Activated naive CD4-positive, alpha-beta T cell (primary cell): ENCODE data around the gene CCL4.
"Not testable (repeated sequence)": the region's sequence is repeated elsewhere in the genome, so short reads cannot be mapped to it uniquely, and the experiment has no call there.

Source experiments
- DNase-seq, 4 experiments: peaks; one replicate each; lab custom pipeline; 2025; lab: John Stamatoyannopoulos, UW

The CCL4 gene

DNA sequence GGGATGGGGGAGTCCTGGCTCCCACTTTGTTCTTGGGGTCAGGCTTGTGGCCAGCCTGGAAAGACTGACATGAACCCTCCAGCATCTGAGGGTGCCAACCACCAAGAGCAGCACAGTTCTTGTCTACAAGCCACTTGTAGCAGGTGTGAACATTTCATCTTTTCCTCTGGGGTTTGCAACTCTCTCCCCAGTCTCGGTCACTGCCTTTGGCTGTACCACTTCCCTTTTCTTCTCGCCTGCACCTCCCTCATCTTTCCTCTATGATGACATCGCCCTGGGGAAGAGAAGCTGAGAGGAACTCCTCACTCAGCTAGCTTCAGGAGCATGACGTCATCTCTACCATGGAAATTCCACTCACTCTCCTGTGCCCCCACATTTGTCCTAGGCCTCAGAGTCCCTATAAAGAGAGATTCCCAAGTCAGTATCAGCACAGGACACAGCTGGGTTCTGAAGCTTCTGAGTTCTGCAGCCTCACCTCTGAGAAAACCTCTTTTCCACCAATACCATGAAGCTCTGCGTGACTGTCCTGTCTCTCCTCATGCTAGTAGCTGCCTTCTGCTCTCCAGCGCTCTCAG is at the start of gene CCL4:
TSS of gene CCL4 (plus strand) at position 427 of the 575 bp plus-strand sequence. CDS start at position 506, 79 bp downstream.
- DNase-seq, result not testable (repeated sequence)

DNA sequence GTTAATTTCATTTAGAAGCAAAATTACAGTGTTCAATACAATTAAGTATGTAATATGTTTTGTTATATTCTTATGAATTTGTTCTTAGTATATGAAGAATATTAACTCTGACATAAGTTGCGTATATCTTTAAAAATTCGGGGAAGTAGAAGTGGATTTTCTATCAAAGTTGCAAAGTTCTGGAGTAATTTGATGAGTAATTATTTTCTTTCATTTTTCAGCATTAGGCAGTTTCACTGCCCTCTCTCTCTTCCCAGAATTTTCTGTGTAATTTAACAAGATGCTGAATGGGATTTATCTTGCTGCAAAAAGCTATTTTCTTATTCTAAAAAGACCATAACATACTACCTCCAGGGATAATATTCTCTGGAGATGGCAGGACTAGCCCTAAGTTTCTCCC is 48.5 kb upstream of the CCL4 start:
- DNase-seq, result no peak

DNA sequence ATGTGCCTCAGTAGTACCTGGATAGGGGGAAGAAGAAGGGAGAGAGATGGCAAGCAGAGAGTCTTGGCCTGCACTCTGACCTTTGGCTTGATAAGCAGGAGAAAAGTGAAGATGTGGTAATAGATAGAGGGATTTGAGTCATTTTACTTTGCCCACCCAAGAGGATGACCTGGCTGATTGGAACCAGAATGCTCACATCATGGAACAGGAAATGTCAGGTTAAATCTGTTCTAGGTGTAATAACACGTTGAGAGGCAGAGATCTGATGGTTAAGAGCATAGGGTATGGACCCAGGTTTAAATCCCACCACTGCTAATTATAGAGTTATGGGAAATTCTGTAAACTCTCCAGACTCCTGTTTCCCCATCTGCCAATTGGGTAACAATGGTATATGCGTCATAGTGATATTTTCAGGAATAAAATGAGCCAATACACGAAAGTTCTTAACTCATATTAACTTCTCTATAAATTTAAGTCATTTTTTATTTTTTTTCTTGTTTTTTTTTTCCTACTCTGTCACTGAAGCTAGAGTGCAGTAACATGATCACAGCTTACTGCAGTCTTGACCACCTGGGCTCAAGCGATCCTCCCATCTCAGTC is 47.6 kb upstream of the CCL4 start:
- DNase-seq, result no peak

DNA sequence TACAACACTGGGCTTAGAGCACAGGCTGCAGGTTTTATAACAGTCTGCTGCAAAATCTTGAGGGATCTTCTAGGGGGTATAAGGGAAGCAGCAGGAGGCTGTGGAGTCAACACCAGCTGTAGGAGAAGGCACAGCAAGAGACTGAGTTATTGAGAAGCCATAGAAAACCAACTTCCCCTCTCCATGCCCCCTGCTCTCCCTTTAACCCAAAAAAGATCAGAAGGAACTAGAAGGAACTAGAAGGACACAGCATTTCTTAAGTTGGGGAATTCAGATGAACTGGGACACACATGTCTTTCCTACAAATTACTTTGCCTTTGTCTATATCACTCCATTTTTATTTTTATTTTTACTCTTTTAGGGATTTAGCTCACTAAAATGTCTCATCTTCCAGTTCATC is 45.7 kb upstream of the CCL4 start:
- no peak for DNase-seq

DNA sequence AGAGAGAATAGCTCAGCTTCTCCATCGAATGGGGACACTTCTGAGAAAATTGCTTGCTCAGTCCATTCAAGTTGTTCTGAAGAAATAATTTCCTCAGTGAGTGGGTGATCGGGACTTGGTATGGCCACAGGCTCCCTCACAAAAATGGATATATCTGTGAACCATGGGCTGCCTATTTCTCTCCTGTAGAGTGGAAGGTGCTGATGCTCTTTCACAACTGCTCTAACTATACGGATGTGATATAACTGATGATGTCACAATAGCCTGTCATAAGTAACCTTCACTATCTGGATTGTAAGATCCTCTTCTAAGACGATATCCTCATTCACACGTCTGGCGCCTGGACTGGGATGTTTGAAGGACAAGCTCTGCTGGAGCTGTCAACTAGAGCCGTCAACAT is 44.2 kb upstream of the CCL4 start:
- no peak for DNase-seq

DNA sequence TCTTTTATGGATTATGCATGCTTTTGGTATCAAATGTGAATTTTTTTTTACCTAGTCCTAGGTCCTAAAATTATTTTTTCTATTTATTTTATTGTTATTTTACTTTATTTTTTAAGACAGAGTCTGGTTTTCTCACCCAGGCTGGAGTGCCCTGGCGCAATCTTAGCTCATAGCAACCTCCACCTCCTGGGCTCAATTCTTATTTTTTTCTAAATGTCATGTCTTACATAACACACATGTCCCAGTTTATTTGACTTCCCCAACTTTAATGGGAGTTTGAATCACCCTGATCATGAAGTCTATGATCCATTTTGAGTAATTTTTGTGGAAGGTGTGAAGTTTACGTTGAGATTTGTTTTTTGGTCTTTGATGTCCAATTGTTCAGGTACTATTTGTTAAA is 42.8 kb upstream of the CCL4 start:
- DNase-seq, result no peak

DNA sequence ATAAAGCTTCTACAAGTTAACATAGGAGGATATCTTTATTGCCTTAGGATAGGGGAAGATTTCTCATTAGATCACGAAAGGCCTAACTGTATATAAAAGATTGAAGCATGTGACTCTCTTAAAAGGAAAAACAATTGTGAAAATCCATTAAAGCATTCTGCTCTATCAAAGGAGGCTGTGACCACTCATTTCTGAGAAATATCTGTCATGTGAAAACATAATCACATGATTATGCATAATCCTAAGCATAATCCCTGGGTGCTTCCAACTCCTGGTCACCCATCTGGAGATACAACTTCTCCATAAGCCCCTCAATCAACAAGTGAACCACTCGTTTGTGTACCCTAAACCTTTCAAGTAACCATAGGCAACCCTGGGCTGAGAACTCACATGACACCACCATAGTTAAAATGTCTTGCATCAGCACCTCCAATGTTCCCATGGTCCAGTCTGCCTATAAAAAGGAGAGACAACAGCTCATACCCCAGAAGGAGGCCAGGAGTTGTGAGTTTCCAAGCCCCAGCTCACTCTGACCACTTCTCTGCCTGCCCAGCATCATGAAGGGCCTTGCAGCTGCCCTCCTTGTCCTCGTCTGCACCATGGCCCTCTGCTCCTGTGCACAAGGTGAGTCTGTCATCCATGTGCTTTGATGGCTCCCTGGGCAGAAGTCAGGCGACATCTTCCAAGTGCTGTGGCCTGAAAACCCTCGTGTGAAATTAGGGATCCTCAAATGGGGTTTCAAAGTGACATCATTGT is 39.7 kb upstream of the CCL4 start, which contains the start of gene CCL18:
TSS of gene CCL18 (plus strand) at position 487 of the 756 bp plus-strand sequence. CDS start at position 558, 71 bp downstream.
- DNase-seq, result no peak

DNA sequence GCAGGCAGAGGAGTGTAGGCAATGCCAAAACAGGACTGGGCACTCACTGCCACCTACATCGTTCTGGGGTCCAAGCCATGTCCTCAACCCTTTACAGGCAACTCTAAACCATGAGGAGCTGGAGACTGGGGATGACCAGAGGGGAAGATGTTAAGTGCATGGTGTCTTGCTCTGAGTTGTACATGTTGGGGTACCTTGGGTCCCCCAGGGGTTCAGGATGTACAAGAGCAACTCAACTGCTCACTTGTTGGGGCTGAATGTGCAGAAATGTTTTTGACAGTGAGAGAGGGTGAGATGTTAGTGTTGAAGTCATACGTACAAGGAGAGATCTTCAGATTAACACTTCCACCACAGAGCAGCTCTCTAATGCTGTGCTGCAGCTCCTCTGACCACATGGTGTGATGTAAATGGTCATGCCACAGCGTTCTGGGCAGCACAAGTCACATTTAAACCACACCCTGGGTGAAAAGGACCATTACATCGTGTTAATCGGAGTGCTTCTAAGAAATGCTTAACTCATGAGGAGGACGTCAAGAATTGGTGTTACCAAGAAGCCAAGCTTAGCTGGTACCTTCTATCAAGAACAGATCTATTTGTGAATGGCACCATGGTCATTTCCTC is 37.2 kb upstream of the CCL4 start:
- no peak for DNase-seq

DNA sequence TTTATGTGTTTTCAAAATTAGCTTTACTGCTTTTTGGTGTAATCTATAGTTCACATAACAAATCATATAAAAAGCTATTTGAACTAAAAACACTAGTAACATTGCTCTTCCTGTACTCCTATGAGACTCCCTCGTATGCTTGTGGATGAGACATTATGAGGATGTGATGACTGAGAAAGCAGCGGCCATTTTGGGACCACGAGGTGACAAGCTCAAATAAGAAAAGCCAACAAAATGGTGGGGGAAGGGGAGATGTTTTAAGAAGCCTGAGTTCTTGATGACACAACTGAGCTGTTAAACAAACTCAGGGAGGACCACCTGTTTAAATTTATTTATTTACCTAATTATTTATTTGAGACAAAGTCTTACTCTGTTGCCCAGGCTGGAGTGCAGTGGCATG is 35.1 kb upstream of the CCL4 start:
- DNase-seq, result no peak

DNA sequence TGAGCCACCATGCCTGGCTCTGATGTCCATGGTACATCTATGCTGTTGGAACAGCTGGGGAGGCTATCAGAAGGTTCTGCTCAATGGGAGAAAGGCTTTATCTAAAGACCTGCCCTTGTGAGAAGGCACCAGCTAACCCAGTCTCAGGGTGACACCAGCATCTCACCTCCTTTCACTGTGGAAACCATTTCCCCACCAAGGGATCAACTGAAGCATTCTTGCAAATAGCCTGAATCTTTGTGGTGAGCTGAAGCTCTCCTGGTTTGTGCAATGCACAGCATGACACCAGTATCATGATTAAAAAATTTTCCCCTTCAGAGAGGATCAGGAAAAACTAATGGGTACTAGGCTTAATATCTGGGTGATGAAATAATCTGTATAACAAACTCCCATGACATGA is 34.5 kb upstream of the CCL4 start:
- DNase-seq, result no peak

DNA sequence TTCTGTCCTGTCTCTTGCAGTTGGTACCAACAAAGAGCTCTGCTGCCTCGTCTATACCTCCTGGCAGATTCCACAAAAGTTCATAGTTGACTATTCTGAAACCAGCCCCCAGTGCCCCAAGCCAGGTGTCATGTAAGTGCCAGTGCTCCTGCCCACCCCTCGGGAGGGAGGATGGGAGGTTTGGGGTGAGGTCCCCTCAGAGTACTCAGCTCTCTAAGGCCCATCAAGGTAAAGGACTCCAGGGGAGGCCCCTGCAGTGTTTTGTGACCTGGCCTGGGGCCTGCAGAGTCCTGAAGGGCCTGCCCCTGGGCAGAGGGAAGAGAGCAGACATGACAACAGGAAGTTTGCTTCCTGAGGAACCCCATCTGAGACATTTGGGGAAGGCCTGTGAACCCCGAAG is 33.2 kb upstream of the CCL4 start:
- no peak for DNase-seq

DNA sequence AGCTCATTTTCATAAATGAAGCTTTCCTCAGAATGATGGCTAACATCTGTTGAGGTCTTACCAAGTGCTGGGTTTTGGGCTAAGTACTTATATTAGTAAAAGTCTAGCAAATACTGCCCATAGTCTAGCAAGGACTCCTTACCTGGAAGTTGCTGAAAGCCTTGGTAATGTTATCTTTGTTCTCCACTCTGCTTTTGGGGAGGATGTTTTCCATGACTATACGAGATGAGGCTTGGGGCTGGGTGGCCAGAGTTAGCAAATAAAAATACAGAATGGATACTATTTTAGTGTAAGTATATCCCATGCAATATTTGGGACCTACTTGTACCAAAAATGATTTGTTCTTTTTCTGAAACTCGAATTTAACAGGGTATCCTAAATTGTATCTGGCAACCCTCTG is 31.9 kb upstream of the CCL4 start:
- no peak for DNase-seq

DNA sequence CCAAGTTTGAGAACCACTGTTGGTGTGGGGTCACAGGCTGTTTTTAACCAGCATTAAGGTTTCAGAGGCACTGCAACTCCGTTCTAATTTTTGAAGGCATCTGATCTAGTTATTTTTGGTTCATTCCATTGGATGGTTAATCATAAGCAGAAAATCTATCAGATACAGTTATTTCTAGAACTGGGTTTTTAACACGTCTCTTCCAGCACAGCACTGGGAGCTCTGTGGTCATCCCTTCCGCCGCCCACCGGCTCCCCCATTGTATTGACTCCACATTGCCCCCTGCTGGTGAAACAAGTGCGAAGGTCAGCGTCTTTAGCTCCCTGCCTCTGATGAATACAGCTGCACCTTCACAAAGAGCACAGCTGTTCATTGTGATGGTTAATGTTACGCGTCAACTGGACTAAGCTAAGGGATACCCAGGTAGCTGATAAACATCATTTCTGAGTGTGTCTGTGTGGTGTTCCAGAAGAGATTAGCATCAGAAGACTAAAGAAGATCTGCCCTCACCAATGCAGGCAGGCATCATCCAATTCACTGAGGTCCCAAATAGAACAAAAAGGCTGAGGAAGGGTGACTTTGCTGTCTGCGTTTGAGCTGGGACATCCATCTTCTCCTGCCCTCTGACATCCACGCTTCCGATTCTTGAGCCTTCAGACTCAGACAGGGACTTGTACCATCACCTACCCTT is 31.1 kb upstream of the CCL4 start:
- DNase-seq, result peak in 2 of 4 experiments; percentile 7 to 9

DNA sequence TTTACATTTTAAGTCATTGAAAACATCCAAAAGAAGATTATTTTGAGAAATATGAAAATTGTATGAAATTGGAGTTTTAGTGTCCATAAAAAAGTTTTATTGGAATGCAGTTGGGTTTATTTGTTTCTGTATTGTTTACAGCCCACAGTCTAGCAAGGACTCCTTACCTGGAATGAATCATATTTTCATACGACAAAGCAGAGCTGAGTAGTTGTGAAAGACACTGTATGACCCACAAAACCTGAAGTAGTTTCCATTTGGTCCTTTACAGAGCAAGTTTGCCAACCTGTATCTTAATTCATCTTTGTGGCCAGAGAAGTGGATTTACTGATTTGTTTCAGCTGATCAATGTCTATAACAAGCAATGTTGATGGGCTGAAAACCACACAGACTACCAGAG is 29.3 kb upstream of the CCL4 start:
- no peak for DNase-seq

DNA sequence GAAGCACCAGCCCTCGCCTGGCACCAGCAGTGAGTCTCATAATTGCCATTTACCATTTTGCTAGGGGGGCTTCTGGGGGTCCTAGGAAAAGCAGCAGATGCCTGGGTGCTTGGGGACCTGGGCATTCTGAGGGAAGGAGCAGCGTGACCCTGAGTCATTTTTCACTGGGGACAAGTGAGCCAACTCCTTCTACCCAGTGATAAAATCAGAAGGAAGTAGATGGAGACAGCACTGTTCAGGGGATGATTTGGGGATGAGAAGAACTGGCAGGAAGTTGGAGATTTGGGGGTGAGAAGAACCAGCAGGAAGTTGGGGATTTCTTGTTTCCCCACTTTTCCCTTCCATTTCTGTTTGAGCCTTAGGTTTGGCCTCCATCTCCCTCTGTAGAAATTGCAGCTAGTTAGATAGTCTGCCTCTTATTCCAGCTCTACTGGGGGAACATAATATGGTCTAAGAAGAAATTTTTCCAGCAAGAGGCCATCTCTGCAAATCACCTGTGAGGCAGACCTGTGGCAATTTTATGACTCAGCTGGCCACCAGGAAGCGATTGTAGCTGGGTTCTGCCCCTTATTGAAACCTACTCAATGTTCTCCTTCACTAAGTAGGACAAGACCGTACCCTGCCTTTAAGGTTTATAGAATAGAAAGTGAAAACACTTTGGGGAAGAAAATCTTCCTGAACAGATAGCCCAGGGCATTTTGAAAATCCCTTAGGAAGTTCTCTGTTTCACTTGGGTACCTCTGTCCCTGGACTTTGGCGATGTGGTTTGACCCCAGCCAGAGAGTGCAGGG is 21.8 kb upstream of the CCL4 start:
- DNase-seq, result not testable (repeated sequence)

DNA sequence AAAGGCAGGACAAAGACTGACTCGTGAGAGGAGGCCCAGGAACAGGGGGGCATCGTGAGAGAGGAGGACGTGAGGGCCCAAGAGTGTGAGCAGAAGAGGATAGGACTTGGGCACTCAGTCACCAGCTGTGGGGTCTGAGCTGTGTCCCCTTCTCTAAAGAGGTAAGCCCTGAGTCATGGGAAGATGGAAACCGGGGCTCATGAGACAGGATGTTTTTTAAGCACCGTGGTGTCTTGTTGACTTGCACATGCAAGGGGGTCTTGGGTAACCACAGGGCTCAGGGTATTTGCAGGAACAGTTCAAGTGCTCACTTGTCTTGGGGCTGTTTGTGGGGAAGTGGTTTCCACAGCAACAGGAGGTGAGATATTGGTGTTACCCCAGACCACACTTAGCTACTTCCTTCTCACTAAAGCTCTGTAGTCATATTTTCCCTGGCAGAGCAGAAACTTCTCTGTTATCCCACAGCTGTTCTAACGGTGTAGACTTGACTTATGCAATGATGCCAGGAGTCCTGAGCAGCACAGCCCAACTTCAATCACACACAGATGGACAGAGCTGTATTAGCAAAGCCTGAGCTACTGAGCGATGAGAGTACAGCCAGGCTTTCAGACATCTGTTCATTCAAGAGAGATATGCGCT is 21.0 kb upstream of the CCL4 start:
- not testable (repeated sequence) for DNase-seq

DNA sequence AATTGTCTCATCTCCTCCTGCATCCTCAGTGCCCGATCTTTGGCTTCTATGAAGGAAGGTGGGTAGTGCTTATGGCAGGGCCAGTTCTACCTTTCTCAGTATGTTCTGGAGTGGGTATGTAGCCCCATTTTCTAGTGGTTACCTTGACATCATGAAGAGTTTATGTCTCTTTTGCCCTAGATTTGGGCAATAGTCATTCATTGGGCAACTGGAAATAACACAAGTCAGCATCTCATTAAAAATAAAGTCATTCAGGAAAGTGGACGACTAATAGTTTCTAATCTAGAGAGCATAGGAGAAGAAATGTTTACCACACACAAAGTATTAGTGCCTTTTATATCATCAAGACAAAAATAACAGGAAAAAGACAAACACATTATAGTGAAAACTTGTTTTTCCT is 19.9 kb upstream of the CCL4 start:
- DNase-seq, result not testable (repeated sequence)

DNA sequence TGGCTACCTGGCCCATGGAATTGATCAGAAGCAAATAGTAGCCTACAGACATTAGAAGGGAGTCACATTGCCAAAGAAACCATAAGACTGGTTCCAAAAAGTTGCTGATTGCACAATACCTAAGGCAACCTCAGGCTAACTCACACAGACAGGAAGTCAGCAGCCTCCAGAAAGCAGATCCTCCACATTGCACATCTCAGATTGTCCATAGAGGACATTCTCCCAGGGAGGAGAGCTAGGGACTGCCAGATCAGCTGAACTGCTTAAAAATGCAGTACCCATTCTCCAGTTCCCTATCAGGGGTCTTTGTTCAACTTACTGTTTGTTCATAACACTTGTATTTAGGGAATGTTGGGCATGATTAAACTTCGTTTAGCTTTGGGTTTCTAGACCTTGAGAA is 17.9 kb upstream of the CCL4 start:
- DNase-seq, result no peak

DNA sequence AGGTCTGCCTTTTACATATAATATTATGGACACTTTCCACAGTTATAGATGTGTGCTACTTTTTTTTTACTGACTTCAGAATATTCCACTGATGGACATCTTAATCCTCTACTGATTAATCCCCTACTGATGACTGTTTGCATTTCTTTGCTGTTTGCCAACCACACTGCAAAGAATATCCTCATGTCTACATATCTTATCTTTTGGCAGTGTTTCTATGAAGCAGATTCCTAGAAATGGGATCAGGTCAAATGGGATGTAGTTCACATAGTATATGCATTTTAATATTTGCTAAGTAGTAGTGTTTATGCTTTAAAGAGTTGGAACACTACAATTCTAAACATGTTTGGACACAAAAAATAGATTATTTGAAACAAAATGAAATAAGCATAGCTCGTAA is 16.8 kb upstream of the CCL4 start:
- no peak for DNase-seq

DNA sequence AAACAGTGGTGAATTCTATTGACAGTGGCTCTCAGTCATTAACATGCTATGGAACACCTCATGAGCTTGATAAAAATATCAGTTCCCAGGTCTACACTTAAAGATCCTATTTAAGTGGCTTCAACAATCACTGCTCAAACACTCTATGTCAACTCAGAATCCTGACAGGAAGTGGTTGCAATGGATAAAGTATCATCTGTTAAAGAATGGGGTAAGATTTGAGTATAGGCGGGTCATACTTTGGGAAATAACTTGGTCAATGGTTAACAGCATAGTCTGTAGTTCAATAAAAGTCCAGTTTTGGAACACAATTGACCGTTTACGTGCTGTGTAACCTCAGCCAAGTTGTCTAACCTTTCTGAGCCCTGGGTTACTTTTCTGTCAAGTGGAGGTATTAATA is 16.2 kb upstream of the CCL4 start:
- not testable (repeated sequence) for DNase-seq
